Measurements from ENCODE around the gene MFSD6.
A peak's percentile ranks its signal among the peaks of the same experiment; 100 is the strongest.
"Not testable (repeated sequence)": the region's sequence is repeated elsewhere in the genome, so short reads cannot be mapped to it uniquely, and the experiment has no call there.

MFSD6 gene

DNA sequence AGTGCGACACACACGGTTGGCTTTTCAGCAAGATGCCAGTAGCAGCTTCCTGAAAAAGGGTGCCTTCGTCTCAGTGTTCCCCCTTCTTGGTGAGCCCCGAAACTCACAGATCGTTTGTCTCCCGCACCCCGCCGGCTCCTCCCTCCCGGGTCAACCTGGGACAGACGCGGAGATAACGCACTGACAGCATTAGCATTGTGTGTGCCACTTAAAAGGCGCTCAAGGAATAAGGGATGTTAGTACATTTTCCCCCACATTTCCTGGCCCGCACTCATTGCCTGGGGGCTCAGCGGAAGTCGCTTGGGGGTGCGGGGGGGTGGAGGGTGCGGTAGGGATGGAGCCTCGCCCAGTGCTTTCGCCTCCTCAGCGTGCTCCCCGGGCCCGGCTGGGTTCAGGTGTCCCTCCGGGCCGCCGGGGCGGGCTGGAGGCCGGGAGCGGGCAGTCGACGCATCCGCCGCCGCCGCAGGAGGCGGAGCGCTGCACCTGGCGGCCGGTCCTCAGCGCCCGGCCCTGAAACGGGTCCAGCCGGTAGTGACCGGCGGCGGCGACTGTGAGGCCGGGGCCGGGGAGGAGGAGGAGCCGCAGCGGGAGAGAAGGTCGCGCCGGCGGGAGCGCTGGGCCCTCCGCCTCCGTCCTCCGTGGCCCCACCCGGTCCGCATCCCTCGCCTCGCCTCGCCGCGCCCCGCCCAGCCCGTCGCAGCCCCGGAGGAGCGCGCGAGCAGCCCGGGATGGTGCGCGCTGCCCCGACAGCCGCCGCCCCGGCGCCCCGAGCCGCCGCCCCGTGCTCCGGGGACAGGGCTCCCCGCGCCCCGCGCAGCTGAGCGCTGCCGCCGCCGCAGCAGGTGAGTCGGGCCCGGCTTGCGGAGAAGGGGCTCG, at the start of gene MFSD6:
Gene MFSD6, plus strand, starts transcription at position 694 of the 876 bp plus-strand sequence. CDS start 27,675 bp downstream, outside the sequence.
- DNase-seq = peak; percentile 69

- DNase-seq = not testable (repeated sequence)
Measured at GRCh38 chr2:190358655-190359448, 49.3 kb upstream of the MFSD6 start.

GRCh38 chr2:190360561-190360960, 47.6 kb upstream of the MFSD6 start:
- no peak for DNase-seq

- no peak for DNase-seq
Measured at GRCh38 chr2:190360965-190361364, 47.2 kb upstream of the MFSD6 start.

DNA sequence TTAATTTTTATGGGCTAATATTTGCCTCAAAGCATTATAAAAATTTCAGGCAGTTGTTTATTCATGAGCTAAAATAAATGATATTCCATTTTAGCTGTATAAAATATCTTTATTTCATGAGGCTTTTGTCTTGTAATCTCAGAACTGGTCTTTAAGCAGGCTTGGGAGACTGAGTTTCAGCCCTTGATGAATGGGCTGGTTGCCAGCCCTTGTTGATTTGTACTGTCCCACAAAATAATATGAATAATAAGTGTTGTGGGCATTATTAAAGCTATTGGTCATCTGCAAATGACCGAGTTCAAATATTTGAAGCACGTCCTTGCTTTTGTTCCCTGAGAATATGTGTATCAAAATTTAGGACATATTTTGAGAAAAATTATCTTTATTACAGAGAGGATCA, 46.6 kb upstream of the MFSD6 start:
- no peak for DNase-seq

DNA sequence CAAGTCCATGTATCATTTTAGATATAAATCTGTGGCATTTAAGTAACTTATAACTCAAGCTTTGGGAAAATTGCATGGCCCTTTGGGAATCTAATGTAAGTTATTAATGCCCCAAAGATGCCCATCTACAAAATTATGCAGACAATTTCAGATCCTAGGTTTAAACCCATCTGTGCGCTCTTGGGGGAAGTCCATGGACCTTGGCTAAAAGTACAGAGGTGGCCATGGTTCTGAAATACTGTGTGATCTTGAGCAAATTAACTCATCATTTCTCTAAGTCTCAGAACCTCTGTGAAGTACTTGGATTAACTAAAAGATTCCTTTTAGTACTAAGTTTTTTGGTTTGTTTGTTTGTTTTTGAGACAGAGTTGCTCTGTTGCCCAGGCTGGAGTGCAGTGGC, 45.3 kb upstream of the MFSD6 start:
- no peak for DNase-seq

- DNase-seq = peak; percentile 7
Measured at GRCh38 chr2:190365499-190366204, 42.5 kb upstream of the MFSD6 start.

- no peak for DNase-seq
Measured at GRCh38 chr2:190366248-190366753, 41.9 kb upstream of the MFSD6 start.

DNA sequence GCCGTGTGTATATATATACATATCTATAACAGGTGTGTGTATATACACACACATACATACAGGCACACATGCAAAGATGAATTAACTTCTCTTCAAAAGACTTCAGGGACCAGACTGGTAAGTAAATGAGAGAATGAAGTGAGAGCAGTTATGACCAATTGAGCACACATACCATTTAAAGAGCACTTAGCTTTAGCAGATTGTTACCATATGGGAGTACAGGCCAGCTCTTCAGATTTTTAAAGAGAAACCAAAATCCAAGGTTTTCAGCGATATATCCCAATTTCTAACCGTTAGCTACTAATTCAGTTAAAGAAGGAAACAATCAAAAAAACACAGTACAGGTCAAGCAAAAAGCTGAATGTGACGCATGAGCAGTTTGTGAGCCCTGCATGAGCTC, 41.1 kb upstream of the MFSD6 start:
- no peak for DNase-seq

DNA sequence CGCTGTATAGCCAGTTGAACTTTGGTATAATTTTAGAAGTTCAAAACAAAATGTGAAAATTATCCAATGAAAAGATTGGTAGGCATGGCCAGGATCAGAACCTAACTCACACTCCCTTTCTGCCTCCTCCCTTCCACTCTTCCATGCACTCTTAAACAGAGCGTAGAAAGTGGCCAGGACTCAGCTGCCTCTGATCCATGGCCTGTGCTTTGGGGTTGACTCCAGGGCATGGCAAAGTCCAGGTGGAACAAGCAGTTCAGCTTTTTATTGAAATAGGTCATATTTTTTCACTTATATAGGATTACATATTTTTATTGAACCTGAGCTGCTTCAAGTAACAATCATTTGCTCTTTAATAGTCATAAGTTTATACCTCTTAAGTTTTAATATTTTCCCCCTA, 38.5 kb upstream of the MFSD6 start:
- DNase-seq = no peak

DNA sequence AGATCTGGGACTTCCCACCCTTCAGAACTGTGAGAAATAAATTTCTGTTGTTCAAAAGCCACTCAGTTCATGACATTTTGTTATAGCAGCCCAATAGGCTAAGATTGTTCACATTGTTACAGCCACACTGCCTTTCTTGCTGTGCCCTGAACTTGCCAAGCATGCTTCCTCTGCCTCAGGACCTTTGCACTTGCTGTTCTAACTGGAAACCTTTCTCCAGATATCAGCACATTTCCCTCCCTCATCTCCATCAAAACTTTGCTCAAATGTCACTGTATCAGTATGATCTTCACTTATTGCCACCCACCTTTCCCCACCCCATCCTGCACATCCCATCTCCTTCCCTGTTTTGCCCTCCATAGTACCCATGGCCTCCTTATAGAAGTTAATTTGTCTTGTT, 32.1 kb upstream of the MFSD6 start:
- DNase-seq = no peak

- DNase-seq = peak; percentile 68
Measured at GRCh38 chr2:190376591-190377245, 31.4 kb upstream of the MFSD6 start.

- no peak for DNase-seq
Measured at GRCh38 chr2:190378880-190379237, 29.3 kb upstream of the MFSD6 start.

DNA sequence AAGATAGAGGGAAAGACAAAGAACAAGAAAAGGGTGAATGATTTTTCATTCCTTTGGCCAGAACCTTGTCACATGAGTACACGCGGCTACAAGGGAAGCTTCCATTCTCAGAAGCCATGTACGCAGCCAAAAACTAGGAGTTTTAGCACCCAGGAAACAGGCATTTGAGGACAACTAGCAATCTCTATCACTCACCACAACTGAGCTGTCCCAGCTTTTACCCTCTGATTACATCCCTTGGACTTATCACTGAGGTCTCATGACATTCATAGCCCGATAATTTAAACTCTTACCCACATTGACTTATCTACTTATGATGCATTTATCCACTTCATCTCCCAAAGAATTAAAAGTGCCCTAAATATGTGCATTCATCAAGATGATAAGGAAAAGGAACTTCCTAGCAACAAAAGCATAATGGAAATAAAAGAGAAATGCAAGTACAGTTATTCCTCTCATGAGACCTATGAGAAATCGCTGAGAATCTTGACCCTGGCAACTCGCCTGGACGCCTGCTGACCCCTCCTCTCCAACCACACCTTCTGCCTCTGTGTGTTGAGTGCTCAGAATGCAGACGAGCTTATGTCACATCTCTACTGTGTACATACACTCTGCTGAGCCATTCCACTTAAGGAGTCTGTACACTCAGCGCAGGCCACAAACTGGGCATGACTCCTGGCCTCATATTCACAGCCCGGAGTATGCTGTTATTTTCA, 28.7 kb upstream of the MFSD6 start:
- peak; percentile 52 for DNase-seq

DNA sequence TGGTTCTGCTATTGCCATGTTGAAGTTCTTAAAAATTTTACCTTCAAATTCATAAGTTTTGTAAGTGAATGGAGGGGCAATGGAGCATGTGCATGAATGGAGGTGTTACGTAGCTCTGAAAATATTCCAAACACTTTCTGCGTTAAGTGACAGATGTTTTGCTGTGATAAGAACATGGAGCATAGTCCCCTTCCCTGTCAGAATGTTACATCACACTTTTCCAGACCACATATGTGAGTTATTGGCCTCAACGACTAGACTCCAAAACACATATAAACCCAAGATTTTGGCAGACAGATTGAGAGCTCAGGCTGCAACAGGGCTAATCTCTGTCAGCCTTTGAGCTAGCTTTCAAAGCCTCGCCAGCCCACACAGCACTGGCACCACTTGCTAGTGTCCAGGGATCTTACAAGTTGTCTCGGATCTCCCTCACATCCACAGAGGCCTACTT, 27.2 kb upstream of the MFSD6 start:
- no peak for DNase-seq

- peak; percentile 52 for DNase-seq
Measured at GRCh38 chr2:190382851-190383250, 25.3 kb upstream of the MFSD6 start.

DNA sequence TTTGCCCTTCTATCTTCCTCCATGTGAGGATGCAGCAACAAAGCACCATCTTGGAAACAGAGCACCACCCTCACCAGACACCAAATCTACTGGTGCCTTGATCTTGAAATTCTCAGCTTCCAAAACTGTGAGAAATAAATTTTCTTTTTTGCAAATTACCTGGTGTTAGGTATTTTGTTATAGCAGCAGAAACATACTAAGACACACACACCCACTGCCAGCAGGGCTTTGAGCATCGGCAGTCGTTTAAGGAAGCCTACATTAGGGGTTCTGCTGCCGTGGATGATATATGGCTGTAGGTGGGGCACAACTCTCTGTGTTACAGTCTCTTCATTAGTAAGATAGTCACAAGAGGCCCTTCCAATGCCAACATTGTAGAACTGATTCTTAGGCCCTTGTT, 20.7 kb upstream of the MFSD6 start:
- DNase-seq = no peak

- DNase-seq = no peak
Measured at GRCh38 chr2:190396271-190396670, 11.9 kb upstream of the MFSD6 start.

DNA sequence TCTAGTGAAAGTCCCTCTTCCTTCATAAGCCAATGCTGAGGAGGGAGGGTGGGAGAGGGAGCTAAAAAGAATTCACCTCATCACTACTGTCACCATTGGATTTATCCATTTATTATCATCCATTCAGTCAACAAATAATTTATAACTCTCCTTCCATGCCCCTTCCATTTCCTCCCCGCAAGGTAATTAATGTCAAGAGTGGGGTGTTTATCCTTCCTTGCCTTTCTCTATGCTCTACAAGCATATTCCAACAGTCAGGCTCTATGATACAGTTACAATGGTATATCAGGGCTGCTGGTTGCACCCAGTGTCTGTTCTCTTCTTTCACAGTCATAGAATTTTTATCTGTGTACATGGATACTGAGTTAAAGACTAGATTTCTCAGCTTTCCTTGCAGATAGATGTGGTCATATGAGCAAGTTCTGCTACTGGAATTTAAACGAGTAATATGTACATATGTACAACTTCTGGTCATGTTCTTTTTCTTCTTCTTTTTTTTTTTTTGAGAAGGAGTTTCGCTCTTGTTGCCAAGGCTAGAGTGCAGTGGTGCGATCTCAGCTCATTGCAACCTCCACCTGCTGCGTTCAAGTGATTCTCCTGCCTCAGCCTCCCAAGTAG, 5.1 kb upstream of the MFSD6 start:
- no peak for DNase-seq

GRCh38 chr2:190404487-190404886, 3.7 kb upstream of the MFSD6 start:
- no peak for DNase-seq

GRCh38 chr2:190405070-190405469, 3.1 kb upstream of the MFSD6 start:
- DNase-seq = no peak
